GM12878 (cell line): ENCODE results near the gene ATP7B.

ENCODE experiments used
- CTCF ChIP-seq, 3 experiments: IDR thresholded peaks in 2 of 3; conservative IDR thresholded peaks in 1 of 3; 2 replicates each; pipeline ENCODE4 v1.5.1; 2011; ENCODE audit warnings: low read depth in 3 of 3, low read length in 3 of 3, mild to moderate bottlenecking in 3 of 3, control low read depth in 2 of 3, moderate library complexity in 2 of 3, inconsistent platforms in 1 of 3, mixed read lengths in 1 of 3; ENCODE audit not compliant: control insufficient read depth in 2 of 3, insufficient read depth in 1 of 3; ENCODE audit errors: extremely low read depth in 1 of 3
- GABPA ChIP-seq: IDR thresholded peaks from 2 replicates; pipeline ENCODE4 v1.6.1; 2014; ENCODE audit warnings: antibody characterized with exemption, low read depth, mild to moderate bottlenecking, inconsistent platforms
- HDAC2 ChIP-seq: fragments of 200-600 bp; sonication (generic); IDR thresholded peaks from 2 replicates; pipeline ENCODE4 v1.6.1; 2017
- JUND ChIP-seq: IDR thresholded peaks from 2 replicates; pipeline ENCODE4 v1.6.1; 2012; ENCODE audit warnings: low read depth, mild to moderate bottlenecking, low read length, improper control_type of control experiment, moderate library complexity
- MYC ChIP-seq: IDR thresholded peaks from 2 replicates; pipeline ENCODE4 v1.6.1; 2011; ENCODE audit warnings: mild to moderate bottlenecking, low read length, moderate library complexity, inconsistent platforms; ENCODE audit not compliant: insufficient read depth, insufficient replicate concordance, insufficient read length, severe bottlenecking
- POLR2A ChIP-seq: IDR thresholded peaks from 2 replicates; pipeline ENCODE4 v1.6.1; 2011; ENCODE audit warnings: low read depth, mild to moderate bottlenecking, low read length
- PRDM15 ChIP-seq: fragments of 450-650 bp; formaldehyde crosslinking; IDR thresholded peaks from 2 replicates; pipeline ENCODE4 v1.4.0; 2020; ENCODE audit warnings: mild to moderate bottlenecking, moderate library complexity
- RCOR1 ChIP-seq: conservative IDR thresholded peaks from 2 replicates; pipeline ENCODE4 v1.6.1; 2012; ENCODE audit warnings: low read depth, low read length, improper control_type of control experiment
- SMC3 ChIP-seq: IDR thresholded peaks from 2 replicates; pipeline ENCODE4 v1.6.1; 2011; ENCODE audit warnings: low read length, improper control_type of control experiment, borderline replicate concordance
- SUPT20H ChIP-seq: IDR thresholded peaks from 2 replicates; pipeline ENCODE4 v1.6.1; 2011; ENCODE audit warnings: low read depth, mild to moderate bottlenecking, low read length, moderate library complexity, borderline replicate concordance; ENCODE audit not compliant: control insufficient read depth
- SUZ12 ChIP-seq: fragments of 200-600 bp; sonication (generic); IDR thresholded peaks from one replicate; pipeline ENCODE4 v1.6.1; 2018; ENCODE audit warnings: antibody characterized with exemption, mild to moderate bottlenecking; ENCODE audit not compliant: unreplicated experiment
- TCF12 ChIP-seq: IDR thresholded peaks from 2 replicates; pipeline ENCODE4 v1.6.1; 2011; ENCODE audit warnings: low read depth, mild to moderate bottlenecking, low read length
- ZNF384 ChIP-seq: IDR thresholded peaks from 2 replicates; pipeline ENCODE4 v1.6.1; 2012; ENCODE audit warnings: low read depth, mild to moderate bottlenecking, low read length, improper control_type of control experiment, borderline replicate concordance

- TF ChIP-seq SMC3, result no peak
- no peak for TF ChIP-seq SUZ12
- no peak for TF ChIP-seq GABPA
- TF ChIP-seq POLR2A, result no peak
- TF ChIP-seq JUND, result no peak
- TF ChIP-seq MYC, result no peak
- TF ChIP-seq SUPT20H, result no peak
- TF ChIP-seq RCOR1, result no peak
- TF ChIP-seq TCF12, result no peak
- no peak for TF ChIP-seq HDAC2
- TF ChIP-seq CTCF (IDR thresholded peaks at IDR 0.05 in 2 of 3, conservative IDR thresholded peaks at IDR 0.05 in 1 of 3; ENCODE audit: control insufficient read depth in 2 of 3, extremely low read depth in 1 of 3, insufficient read depth in 1 of 3, low read depth in 3 of 3, low read length in 3 of 3), result no peak
- TF ChIP-seq PRDM15 (CRISPR knock-in tag), result no peak
- TF ChIP-seq ZNF384, result no peak
Measured at GRCh38 chr13:51961493-51962403, 49.5 kb downstream of the ATP7B start.
